Measurements from ENCODE around the gene CSNK2A1.

CSNK2A1 gene

GRCh38 chr20:568673-569415 is 25.3 kb upstream of the CSNK2A1 start:
- Histone ChIP-seq H3K27me3 (peaks cover 77% of the 10 kb centered on the region), H3K4me3 (ENCODE audit: low read depth in 1 of 2, low read length in 1 of 2) (no peak overlapping the region), H3K4me1 (ENCODE audit: control insufficient read depth in 1 of 2, insufficient read depth in 1 of 2, low read depth in 1 of 2, low read length in 1 of 2) (no peaks in the 10 kb centered on the region), H3K9me3 (no peaks in the 10 kb centered on the region), H3K27ac (no peak overlapping the region), H3K36me3 (no peaks in the 10 kb centered on the region)
- no peak for TF ChIP-seq CTCF (IDR thresholded peaks at IDR 0.05)

GRCh38 chr20:568097-568652 is 24.6 kb upstream of the CSNK2A1 start:
- no peak overlapping the region for H3K27ac ChIP-seq

GRCh38 chr20:564192-564591 is 20.6 kb upstream of the CSNK2A1 start:
- H3K9me3 ChIP-seq, result no peaks in the 10 kb centered on the region
- H3K4me1 ChIP-seq (ENCODE audit: control insufficient read depth in 1 of 2, insufficient read depth in 1 of 2, low read depth in 1 of 2, low read length in 1 of 2), result no peaks in the 10 kb centered on the region
- no peaks in the 10 kb centered on the region for H3K36me3 ChIP-seq
- H3K4me3 ChIP-seq (ENCODE audit: low read depth in 1 of 2, low read length in 1 of 2), result no peak overlapping the region
- TF ChIP-seq CTCF (IDR thresholded peaks at IDR 0.05), result no peak
- no peak overlapping the region for H3K27ac ChIP-seq
- H3K27me3 ChIP-seq, result peaks cover 58% of the 10 kb centered on the region

More at GRCh38 chr20:568097-568652, 24.6 kb upstream of the CSNK2A1 start:
- Histone ChIP-seq H3K9me3 (no peaks in the 10 kb centered on the region), H3K4me1 (ENCODE audit: control insufficient read depth in 1 of 2, insufficient read depth in 1 of 2, low read depth in 1 of 2, low read length in 1 of 2) (no peaks in the 10 kb centered on the region), H3K36me3 (no peaks in the 10 kb centered on the region), H3K27me3 (peaks cover 71% of the 10 kb centered on the region), H3K4me3 (ENCODE audit: low read depth in 1 of 2, low read length in 1 of 2) (no peak overlapping the region)
- TF ChIP-seq CTCF (IDR thresholded peaks at IDR 0.05), result no peak

GRCh38 chr20:563187-563586 is 19.6 kb upstream of the CSNK2A1 start:
- H3K4me1 ChIP-seq (ENCODE audit: control insufficient read depth in 1 of 2, insufficient read depth in 1 of 2, low read depth in 1 of 2, low read length in 1 of 2), result no peaks in the 10 kb centered on the region
- H3K9me3 ChIP-seq, result no peaks in the 10 kb centered on the region
- no peak for TF ChIP-seq CTCF (IDR thresholded peaks at IDR 0.05)
- H3K27ac ChIP-seq, result no peak overlapping the region
- no peaks in the 10 kb centered on the region for H3K36me3 ChIP-seq
- no peak overlapping the region for H3K4me3 ChIP-seq (ENCODE audit: low read depth in 1 of 2, low read length in 1 of 2)
- peaks cover 53% of the 10 kb centered on the region for H3K27me3 ChIP-seq

GRCh38 chr20:562232-562897 is 18.8 kb upstream of the CSNK2A1 start:
- H3K4me1 ChIP-seq (ENCODE audit: control insufficient read depth in 1 of 2, insufficient read depth in 1 of 2, low read depth in 1 of 2, low read length in 1 of 2), result no peaks in the 10 kb centered on the region
- no peak overlapping the region for H3K27ac ChIP-seq
- H3K36me3 ChIP-seq, result no peaks in the 10 kb centered on the region
- no peaks in the 10 kb centered on the region for H3K9me3 ChIP-seq
- TF ChIP-seq CTCF (IDR thresholded peaks at IDR 0.05), result no peak
- no peak overlapping the region for H3K4me3 ChIP-seq (ENCODE audit: low read depth in 1 of 2, low read length in 1 of 2)
- H3K27me3 ChIP-seq, result peaks cover 45% of the 10 kb centered on the region

Measured in neutrophil (primary cell).